ENCODE data around the gene MROH2A.
"Not testable (repeated sequence)": the region's sequence is repeated elsewhere in the genome, so short reads cannot be mapped to it uniquely, and the experiment has no call there.

The MROH2A gene

DNA sequence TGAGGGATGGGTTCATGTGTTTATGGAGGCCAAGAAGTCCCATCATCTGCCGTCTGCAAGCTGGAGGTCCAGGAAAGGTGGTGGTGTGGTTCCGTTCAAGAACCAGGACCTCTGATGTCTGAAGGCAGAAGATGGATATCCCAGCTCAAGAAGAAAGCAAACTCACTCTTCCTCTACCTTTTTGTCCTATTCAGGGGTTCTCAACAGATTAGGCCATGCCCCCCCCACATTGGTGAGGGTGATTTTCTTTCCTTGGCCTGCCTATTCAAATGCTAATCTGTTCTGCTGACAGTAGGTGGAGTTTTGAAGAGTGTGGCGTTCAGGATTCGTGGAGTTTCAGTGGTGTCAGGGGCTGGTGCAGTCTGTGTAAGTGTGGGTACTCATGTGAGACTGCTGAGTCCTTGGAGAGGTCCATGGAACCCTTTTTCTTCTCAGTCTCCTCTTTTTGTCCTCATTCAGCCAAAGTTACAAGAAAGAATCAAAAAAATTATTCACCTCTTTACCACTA lies 84.2 kb downstream of the MROH2A start:
- no peaks in the 10 kb centered on the region for H3K4me1 ChIP-seq (ENCODE audit: control insufficient read depth, insufficient read depth, low read length, unreplicated experiment)
- H3K36me3 ChIP-seq (ENCODE audit: insufficient read depth, low read length), result peaks cover 12% of the 10 kb centered on the region; the same call in 1 of the 2 replicates
- H3K27ac ChIP-seq (ENCODE audit: low read depth, low read length), result no peak overlapping the region
- H2AFZ ChIP-seq (ENCODE audit: low read length, unreplicated experiment), result no peak overlapping the region
- no peaks in the 10 kb centered on the region for H3K27me3 ChIP-seq (ENCODE audit: insufficient read depth, low read length)
- H3K79me2 ChIP-seq (ENCODE audit: control insufficient read depth, insufficient read depth, low read length, unreplicated experiment), result no peaks in the 10 kb centered on the region
- no peak overlapping the region for H3K4me3 ChIP-seq (ENCODE audit: low read depth, low read length)

DNA sequence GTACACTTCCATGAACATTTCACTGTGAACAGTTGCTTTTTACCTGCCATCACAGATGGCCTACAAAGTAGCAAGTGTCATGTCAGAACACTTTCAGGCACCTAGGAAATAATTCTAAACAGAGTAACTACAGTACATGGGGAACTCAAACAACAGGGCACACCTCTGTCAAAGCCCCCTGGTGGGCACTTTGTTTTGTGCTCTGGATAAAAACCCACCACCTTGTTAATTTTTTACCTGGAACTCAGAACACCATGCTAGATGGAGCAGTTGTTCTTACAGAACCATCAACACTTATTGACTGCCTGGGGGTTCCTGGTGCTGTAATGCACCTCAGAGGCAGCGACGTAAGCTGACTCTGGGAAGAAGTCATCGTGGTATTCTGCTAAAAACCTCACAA lies 87.7 kb downstream of the MROH2A start:
- H3K36me3 ChIP-seq (ENCODE audit: insufficient read depth, low read length), result peaks cover 12% of the 10 kb centered on the region; the same call in 1 of the 2 replicates
- no peak overlapping the region for H2AFZ ChIP-seq (ENCODE audit: low read length, unreplicated experiment)
- H3K27ac ChIP-seq (ENCODE audit: low read depth, low read length), result no peak overlapping the region
- peaks cover 7% of the 10 kb centered on the region for H3K27me3 ChIP-seq (ENCODE audit: insufficient read depth, low read length)
- no peak overlapping the region for H3K4me3 ChIP-seq (ENCODE audit: low read depth, low read length)
- no peaks in the 10 kb centered on the region for H3K79me2 ChIP-seq (ENCODE audit: control insufficient read depth, insufficient read depth, low read length, unreplicated experiment)
- no peaks in the 10 kb centered on the region for H3K4me1 ChIP-seq (ENCODE audit: control insufficient read depth, insufficient read depth, low read length, unreplicated experiment)

DNA sequence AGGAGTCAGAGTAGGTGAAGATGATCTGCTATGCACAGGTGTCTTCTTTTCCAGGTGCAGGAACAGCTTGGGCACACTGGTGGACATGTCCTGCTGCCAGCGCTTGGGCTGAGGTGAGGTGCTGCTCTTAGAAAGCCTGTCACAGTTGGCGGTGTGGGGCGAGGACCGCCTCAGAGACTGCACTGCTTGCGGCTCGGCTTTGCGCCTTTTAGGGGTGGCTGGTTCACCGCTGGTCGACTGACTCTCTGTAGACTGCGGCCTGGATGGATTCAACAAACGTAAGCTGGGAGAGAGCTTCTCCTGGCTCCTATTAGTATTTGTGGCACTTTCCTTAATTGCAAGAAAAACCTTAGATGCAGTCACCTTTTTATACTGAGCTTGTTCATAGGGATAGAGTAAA lies 88.3 kb downstream of the MROH2A start:
- no peaks in the 10 kb centered on the region for H3K4me1 ChIP-seq (ENCODE audit: control insufficient read depth, insufficient read depth, low read length, unreplicated experiment)
- H2AFZ ChIP-seq (ENCODE audit: low read length, unreplicated experiment), result no peak overlapping the region
- H3K4me3 ChIP-seq (ENCODE audit: low read depth, low read length), result no peak overlapping the region
- peaks cover 13% of the 10 kb centered on the region for H3K27me3 ChIP-seq (ENCODE audit: insufficient read depth, low read length)
- peaks cover 12% of the 10 kb centered on the region; the same call in 1 of the 2 replicates for H3K36me3 ChIP-seq (ENCODE audit: insufficient read depth, low read length)
- no peaks in the 10 kb centered on the region for H3K79me2 ChIP-seq (ENCODE audit: control insufficient read depth, insufficient read depth, low read length, unreplicated experiment)
- no peak overlapping the region for H3K27ac ChIP-seq (ENCODE audit: low read depth, low read length)

DNA sequence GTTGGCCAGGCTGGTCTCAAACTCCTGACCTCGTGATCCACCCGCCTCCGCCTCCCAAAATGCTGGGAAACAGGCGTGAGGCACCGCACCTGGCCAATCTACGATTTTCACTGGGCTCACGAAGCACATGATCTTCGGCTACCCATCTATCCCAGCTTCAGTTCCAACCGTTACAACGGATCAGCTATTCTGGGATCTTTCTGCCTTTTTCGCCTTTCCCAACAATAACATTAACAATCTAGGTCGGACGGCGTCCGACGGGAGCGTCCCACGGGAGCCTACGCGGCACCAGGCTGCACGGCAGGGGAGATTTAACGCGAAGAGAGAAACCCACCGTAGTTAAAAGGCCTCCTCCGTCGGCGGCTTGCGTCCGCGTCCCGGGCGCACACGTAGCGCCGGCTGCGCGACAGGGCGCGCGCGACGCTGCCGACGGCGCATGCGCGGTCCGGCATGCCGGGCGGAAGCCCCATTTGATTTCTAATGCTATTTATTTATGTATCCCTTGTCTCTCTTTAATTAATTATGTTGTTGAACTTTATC lies 89.9 kb downstream of the MROH2A start, which contains the start of gene MSL3B:
TSS of gene MSL3B (minus strand) at position 394 of the 540 bp plus-strand sequence.
- Histone ChIP-seq H3K27me3 (ENCODE audit: insufficient read depth, low read length) (peaks cover 29% of the 10 kb centered on the region), H3K4me1 (ENCODE audit: control insufficient read depth, insufficient read depth, low read length, unreplicated experiment) (no peaks in the 10 kb centered on the region), H2AFZ (ENCODE audit: low read length, unreplicated experiment) (peak within 1 kb of the TSS; percentile 88), H3K79me2 (ENCODE audit: control insufficient read depth, insufficient read depth, low read length, unreplicated experiment) (no peaks in the 10 kb centered on the region), H3K4me3 (ENCODE audit: low read depth, low read length) (peak within 1 kb of the TSS; percentile 90), H3K27ac (ENCODE audit: low read depth, low read length) (peak within 1 kb of the TSS; percentile 41; the same call in 1 of the 2 replicates), H3K36me3 (ENCODE audit: insufficient read depth, low read length) (peaks cover 12% of the 10 kb centered on the region; the same call in 1 of the 2 replicates)

DNA sequence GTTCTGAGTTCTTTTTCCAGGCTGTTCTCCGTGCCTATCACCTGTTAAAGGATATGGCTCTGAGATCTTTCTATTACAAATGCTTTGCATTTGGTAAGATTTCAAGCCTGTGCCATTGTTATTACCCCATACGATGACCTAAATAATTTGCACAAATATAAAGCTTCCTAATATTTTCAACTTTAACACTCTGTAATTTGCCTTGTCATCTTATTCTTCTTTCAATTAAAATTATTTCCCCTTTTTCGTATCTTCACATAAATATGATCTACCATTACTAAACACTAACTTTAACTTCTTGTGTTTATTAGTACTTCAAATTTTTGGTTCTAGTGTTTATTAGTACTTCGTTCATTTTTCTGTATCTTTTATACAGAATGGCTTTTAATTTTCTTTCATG lies 93.3 kb downstream of the MROH2A start:
- no peak overlapping the region for H2AFZ ChIP-seq (ENCODE audit: low read length, unreplicated experiment)
- H3K36me3 ChIP-seq (ENCODE audit: insufficient read depth, low read length), result peaks cover 7% of the 10 kb centered on the region; the same call in 1 of the 2 replicates
- no peak overlapping the region for H3K4me3 ChIP-seq (ENCODE audit: low read depth, low read length)
- peaks cover 54% of the 10 kb centered on the region for H3K27me3 ChIP-seq (ENCODE audit: insufficient read depth, low read length)
- H3K4me1 ChIP-seq (ENCODE audit: control insufficient read depth, insufficient read depth, low read length, unreplicated experiment), result no peaks in the 10 kb centered on the region
- no peak overlapping the region for H3K27ac ChIP-seq (ENCODE audit: low read depth, low read length)
- H3K79me2 ChIP-seq (ENCODE audit: control insufficient read depth, insufficient read depth, low read length, unreplicated experiment), result no peaks in the 10 kb centered on the region

DNA sequence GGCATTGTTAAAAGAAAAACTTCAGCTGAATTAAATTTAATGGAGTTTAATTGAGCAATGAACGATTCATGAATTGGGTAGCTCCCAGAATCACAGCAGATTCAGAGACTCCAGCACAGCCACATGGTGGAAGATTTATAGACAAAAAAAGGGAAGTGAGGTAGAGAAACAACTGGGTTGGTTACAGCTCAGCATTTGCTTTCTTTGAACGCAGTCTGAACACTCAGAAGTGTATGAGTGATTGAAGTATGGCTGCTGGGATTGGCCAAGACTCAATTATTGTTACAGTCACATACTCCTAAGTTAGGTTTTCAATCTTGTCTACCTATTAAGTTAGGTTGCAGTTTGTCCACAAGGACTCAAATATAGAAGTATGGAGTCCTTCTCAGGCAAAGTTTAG lies 94.0 kb downstream of the MROH2A start:
- H3K36me3 ChIP-seq (ENCODE audit: insufficient read depth, low read length); H3K4me3 ChIP-seq (ENCODE audit: low read depth, low read length); H3K79me2 ChIP-seq (ENCODE audit: control insufficient read depth, insufficient read depth, low read length, unreplicated experiment); H3K4me1 ChIP-seq (ENCODE audit: control insufficient read depth, insufficient read depth, low read length, unreplicated experiment); H2AFZ ChIP-seq (ENCODE audit: low read length, unreplicated experiment); H3K27ac ChIP-seq (ENCODE audit: low read depth, low read length): not testable (repeated sequence)
- peaks cover 61% of the 10 kb centered on the region for H3K27me3 ChIP-seq (ENCODE audit: insufficient read depth, low read length)

DNA sequence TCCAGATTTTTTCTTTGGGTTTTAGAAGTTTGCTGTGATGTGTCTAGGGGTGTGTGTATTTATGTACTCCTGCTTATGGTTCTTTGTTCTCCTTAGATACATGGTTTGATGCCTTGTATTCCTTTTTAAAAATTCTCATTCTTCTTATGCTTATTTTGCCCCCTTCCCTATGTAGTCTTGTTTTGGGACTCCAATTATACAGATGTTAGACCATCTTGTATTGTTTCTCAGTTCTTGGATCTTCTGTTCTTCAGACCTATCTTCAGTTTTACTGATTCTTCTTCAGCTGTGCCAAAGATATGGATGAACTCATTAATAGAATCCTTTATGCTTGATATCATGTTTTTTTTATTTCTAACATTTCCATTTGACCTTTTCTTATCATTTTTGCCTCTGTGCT lies 104.2 kb downstream of the MROH2A start:
- Histone ChIP-seq H3K27ac (ENCODE audit: low read depth, low read length) (no peak overlapping the region), H3K27me3 (ENCODE audit: insufficient read depth, low read length) (peaks cover 38% of the 10 kb centered on the region), H3K4me3 (ENCODE audit: low read depth, low read length) (no peak overlapping the region), H3K4me1 (ENCODE audit: control insufficient read depth, insufficient read depth, low read length, unreplicated experiment) (no peaks in the 10 kb centered on the region), H3K36me3 (ENCODE audit: insufficient read depth, low read length) (no peaks in the 10 kb centered on the region), H3K79me2 (ENCODE audit: control insufficient read depth, insufficient read depth, low read length, unreplicated experiment) (no peaks in the 10 kb centered on the region), H2AFZ (ENCODE audit: low read length, unreplicated experiment) (no peak overlapping the region)

All from ACC112 (cell line).